GM10248 (cell line): Measurements from ENCODE around the gene SHISA9.

Source experiments
- CTCF ChIA-PET: fragments of 300-600 bp; sonication (Branson Sonifier 250); formaldehyde crosslinking; extraction: SDS; loops from one replicate; lab custom pipeline; 2021; ENCODE audit warnings: antibody characterized with exemption; lab: Yijun Ruan, JAX
- POLR2A ChIA-PET: fragments of 350-650 bp; sonication (Branson Sonifier 250); formaldehyde crosslinking; extraction: SDS; loops from one replicate; lab custom pipeline; 2020; ENCODE audit warnings: antibody characterized with exemption; lab: Yijun Ruan, JAX
- DNase-seq: peaks from one replicate; pipeline ENCODE4 v3.0.0; 2012; ENCODE audit errors: extremely low spot score
- TF ChIP-seq, protein P1 (sequence below): IDR thresholded peaks from 2 replicates; pipeline ENCODE4 v1.5.1; 2012; ENCODE audit warnings: mild to moderate bottlenecking, low read depth; ENCODE audit errors: extremely low read depth, missing control alignments, control extremely low read depth

Gene SHISA9

DNA sequence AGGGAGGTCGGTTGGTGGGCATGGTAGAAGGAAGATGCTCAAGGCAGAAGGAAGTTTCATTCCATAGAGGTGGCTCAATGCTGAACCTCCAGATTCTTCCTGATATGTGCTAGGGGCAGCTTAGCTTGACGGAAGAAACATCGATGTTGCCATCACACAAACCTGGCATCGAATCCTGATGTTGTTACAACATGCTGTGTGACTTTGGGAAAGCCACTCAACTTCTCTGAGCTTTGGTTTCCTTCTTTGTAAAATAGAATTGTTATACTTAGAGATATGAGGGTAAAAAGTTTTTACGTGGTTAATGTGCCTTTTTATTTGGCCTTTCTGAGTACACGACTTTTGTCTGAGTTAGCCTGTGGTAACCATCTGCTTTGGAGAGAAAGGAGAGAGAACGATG, 287.9 kb downstream of the SHISA9 start:
- ChIA-PET POLR2A (no interaction called here), CTCF (no interaction called here)
- no peak for DNase-seq
- TF ChIP-seq, protein P1, sequence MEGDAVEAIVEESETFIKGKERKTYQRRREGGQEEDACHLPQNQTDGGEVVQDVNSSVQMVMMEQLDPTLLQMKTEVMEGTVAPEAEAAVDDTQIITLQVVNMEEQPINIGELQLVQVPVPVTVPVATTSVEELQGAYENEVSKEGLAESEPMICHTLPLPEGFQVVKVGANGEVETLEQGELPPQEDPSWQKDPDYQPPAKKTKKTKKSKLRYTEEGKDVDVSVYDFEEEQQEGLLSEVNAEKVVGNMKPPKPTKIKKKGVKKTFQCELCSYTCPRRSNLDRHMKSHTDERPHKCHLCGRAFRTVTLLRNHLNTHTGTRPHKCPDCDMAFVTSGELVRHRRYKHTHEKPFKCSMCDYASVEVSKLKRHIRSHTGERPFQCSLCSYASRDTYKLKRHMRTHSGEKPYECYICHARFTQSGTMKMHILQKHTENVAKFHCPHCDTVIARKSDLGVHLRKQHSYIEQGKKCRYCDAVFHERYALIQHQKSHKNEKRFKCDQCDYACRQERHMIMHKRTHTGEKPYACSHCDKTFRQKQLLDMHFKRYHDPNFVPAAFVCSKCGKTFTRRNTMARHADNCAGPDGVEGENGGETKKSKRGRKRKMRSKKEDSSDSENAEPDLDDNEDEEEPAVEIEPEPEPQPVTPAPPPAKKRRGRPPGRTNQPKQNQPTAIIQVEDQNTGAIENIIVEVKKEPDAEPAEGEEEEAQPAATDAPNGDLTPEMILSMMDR, result no peak

DNA sequence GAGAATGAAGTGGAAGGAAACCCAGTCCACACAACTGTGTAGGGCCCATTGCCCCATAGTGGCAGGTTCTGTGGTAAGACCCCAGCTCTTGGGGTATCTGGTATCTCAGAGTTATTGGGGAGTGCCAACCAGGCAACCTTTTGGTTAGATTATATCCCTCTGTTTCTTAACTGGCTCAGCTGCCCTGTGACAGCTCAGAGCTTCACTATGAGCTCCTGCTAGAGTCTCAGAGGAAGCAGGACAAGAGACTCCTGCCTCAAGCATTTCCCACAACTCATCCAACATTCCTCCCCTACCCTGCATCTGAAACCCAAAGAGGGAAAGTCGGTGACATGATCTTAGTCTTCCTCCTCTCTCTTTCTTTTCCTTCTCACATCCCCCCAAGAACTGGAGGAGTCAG, 292.3 kb downstream of the SHISA9 start:
- ChIA-PET POLR2A (interaction anchor here (0.6 kb wide), 1 partner anchor 213 kb away, joined by 12 read pairs; no protein-coding TSS in a partner anchor), CTCF (no interaction called here)
- TF ChIP-seq, protein P1, result no peak
- no peak for DNase-seq

DNA sequence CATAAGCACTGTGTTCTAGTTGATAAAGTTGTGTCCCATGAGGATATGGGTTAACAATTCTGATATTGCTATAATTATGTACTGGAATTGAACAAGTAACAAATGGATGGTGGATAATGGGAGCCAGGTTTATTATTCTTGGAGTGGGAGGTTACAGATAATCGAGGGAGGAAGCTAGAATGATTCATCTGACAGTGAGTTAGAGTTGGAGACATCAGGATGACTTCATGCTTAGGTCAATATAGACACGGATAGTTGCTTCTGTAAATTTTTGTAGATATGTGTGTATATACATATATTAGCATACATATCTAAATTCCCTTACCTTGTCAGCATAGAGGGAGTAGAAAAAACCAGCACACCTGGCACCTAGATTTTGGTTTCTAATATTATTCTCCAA, 293.4 kb downstream of the SHISA9 start:
- CTCF ChIA-PET, result no interaction called here
- TF ChIP-seq, protein P1, result no peak
- POLR2A ChIA-PET, result no interaction called here
- no peak for DNase-seq

DNA sequence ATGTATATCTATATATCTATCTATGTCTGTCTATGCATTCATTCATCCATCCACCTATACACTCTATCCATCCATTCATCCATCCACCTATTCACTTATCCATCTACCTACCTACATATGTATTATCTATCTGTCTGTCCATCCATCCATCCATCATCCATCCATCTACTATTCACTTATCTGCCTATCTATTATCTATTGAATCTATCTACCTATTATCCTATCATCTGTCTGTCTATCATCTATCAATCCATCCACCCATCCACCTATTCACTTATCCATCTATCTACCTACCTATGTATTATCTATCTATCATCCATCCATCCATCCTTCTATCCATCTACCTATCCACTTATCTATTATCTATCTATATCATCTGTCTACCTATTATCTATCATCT, 302.3 kb downstream of the SHISA9 start:
- TF ChIP-seq, protein P1, result no peak
- CTCF ChIA-PET, result no interaction called here
- no peak for DNase-seq
- POLR2A ChIA-PET, result no interaction called here

DNA sequence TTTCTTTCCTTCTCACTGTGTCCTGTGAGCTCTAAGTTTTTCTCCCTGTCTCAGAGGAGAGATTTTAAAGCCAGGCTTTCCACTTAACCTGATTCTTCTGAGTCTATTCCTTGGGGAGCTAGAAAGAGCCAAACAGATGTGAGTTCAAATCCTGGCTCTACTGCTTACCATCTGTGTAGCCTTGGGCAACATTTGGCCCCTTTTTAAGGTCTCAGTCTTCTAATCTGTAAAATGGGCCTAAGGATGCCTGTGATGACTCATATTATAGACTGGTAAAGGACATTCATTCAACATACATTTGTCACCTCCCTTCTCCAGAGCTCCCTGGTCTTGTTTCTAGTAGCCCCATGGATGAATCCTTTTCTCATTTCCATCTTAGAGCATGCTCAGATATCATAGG, 304.0 kb downstream of the SHISA9 start:
- ChIA-PET CTCF (interaction anchor here (1.3 kb wide), 1 partner anchor 19 kb away, joined by 3 read pairs; no protein-coding TSS in a partner anchor), POLR2A (no interaction called here)
- TF ChIP-seq, protein P1, result no peak
- DNase-seq, result no peak

DNA sequence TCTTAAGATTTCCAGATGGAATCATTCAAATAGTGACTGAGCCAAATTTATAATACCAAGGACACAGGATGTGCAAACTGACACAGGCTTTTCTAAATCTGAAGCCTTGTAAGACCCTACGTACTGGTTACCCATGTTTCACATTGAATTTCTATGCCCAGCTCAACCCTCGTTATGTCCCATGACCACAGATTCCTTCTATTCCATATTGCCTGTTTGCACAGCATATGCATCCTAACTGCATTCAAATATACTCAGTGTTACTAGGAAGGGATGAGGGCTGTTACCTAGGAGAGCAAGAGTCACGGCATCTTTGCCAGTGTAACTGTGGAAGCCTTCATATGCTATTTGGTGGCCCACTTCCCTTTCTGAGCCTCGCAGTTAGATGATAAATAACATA, 305.2 kb downstream of the SHISA9 start:
- CTCF ChIA-PET, result no interaction called here
- POLR2A ChIA-PET, result no interaction called here

More for the DNA sequence above, 305.2 kb downstream of the SHISA9 start:
- DNase-seq, result no peak
- TF ChIP-seq, protein P1, result no peak
